ENCODE data around the gene BICRAL. TPM values are rescaled to one million over a fixed set of nuclear protein-coding genes. Genes with fewer than 3 reads are reported as not detected.
"Not testable (repeated sequence)": the region's sequence is repeated elsewhere in the genome, so short reads cannot be mapped to it uniquely, and the experiment has no call there.

Gene BICRAL, protein sequence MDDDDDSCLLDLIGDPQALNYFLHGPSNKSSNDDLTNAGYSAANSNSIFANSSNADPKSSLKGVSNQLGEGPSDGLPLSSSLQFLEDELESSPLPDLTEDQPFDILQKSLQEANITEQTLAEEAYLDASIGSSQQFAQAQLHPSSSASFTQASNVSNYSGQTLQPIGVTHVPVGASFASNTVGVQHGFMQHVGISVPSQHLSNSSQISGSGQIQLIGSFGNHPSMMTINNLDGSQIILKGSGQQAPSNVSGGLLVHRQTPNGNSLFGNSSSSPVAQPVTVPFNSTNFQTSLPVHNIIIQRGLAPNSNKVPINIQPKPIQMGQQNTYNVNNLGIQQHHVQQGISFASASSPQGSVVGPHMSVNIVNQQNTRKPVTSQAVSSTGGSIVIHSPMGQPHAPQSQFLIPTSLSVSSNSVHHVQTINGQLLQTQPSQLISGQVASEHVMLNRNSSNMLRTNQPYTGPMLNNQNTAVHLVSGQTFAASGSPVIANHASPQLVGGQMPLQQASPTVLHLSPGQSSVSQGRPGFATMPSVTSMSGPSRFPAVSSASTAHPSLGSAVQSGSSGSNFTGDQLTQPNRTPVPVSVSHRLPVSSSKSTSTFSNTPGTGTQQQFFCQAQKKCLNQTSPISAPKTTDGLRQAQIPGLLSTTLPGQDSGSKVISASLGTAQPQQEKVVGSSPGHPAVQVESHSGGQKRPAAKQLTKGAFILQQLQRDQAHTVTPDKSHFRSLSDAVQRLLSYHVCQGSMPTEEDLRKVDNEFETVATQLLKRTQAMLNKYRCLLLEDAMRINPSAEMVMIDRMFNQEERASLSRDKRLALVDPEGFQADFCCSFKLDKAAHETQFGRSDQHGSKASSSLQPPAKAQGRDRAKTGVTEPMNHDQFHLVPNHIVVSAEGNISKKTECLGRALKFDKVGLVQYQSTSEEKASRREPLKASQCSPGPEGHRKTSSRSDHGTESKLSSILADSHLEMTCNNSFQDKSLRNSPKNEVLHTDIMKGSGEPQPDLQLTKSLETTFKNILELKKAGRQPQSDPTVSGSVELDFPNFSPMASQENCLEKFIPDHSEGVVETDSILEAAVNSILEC
- 6.2 TPM for polyA plus RNA-seq (2013, experiment 1 of 2)
- 5.7 TPM for polyA plus RNA-seq (2013, experiment 2 of 2)

DNA sequence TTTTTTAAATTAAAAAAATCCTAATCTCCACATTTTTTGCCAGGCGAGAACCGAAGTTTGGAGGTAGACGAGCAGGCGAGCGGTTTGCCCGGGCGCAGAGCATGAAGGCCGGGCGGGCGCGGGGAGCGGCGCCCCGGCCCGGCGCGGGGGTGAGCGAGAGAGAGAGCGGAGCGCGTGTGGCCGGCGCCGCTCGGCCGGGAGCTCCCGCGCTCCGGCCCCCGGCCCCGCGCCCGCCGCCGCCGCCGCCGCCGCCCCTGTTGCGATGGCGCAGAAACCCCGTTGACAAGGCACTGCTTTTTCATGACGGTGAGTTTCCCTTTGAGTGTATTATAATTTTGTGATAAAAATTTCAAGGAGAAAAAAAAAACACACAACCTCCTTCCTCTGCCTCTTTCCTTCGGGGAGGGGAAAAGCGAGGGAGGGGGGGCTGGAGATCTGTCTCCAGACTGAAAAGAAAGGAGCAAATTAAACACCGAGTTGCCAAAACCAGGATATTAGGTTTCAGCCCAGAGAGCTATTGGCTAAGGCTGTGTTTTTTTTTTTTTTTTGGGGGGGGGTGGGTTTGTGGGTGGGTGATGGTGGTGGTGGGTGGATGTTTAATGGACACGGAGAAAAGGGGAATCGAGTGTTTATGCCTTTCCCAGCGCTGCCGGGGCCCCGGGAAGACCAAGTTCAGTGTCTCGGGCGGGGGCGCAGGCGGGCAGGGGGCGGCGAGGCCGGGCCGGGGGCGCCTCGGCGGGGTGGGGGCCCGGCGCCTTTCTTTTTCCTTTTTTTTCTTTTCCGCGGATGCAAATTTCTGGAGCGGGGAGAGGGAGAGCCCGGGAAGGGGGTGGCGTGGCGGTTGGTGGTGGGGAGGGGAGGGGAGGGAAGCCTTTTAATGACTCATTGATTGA lies at the start of gene BICRAL:
Gene BICRAL (plus strand): TSS at position 257 of the 893 bp plus-strand sequence. CDS start 39,971 bp downstream, outside the sequence.
- no peaks in the 10 kb centered on the region for H3K9me3 ChIP-seq (ENCODE audit: control insufficient read depth, low read length)
- no peaks in the 10 kb centered on the region for H3K4me1 ChIP-seq (ENCODE audit: control insufficient read depth, insufficient read depth, low read length, poor library complexity, severe bottlenecking)
- H3K36me3 ChIP-seq (ENCODE audit: control insufficient read depth, insufficient read depth, low read length) = no peaks in the 10 kb centered on the region
- peak within 1 kb of the TSS; percentile 89 for H3K4me3 ChIP-seq (ENCODE audit: extremely low read depth, insufficient read depth, low read length, poor library complexity, severe bottlenecking)
- 0 to 1% methylated on average over 8 to 19 of the region's 70 CpGs for WGBS, 2 experiments (ENCODE audit: insufficient coverage in 2 of 2)
- H3K27ac ChIP-seq (ENCODE audit: low read depth, low read length, severe bottlenecking) = peak within 1 kb of the TSS; percentile 99

DNA sequence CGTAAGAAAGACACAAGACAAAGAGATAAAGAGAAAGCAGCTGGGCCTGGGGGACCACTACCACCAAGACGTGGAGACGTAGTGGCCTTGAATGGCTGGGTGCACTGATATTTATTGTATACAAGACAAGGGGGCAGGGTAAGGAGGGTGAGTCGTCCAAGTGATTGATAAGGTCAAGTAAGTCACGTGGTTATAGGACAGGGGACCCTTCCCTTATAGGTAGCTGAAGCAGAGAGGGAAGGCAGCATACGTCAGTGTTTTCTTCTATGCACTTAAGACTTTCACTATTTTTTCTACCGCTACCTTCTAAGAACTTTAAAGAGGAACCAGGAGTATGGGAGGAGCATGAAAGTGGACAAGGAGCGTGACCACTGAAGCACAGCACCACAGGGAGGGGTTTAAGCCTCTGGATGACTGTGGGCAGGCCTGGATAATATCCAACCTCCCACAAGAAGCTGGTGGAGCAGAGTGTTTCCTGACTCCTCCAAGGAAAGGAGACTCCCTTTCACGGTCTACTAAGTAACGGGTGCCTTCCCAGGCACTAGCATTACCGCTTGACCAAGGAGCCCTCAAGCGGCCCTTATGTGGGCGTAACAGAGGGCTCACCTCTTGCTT lies 47.9 kb upstream of the BICRAL start:
- H3K27ac ChIP-seq (ENCODE audit: low read depth, low read length, severe bottlenecking); H3K36me3 ChIP-seq (ENCODE audit: control insufficient read depth, insufficient read depth, low read length); H3K9me3 ChIP-seq (ENCODE audit: control insufficient read depth, low read length); H3K4me3 ChIP-seq (ENCODE audit: extremely low read depth, insufficient read depth, low read length, poor library complexity, severe bottlenecking); H3K4me1 ChIP-seq (ENCODE audit: control insufficient read depth, insufficient read depth, low read length, poor library complexity, severe bottlenecking): not testable (repeated sequence)
- 90 to 98% methylated on average over 5 to 10 of the region's 13 CpGs for WGBS, 2 experiments (ENCODE audit: insufficient coverage in 2 of 2)

DNA sequence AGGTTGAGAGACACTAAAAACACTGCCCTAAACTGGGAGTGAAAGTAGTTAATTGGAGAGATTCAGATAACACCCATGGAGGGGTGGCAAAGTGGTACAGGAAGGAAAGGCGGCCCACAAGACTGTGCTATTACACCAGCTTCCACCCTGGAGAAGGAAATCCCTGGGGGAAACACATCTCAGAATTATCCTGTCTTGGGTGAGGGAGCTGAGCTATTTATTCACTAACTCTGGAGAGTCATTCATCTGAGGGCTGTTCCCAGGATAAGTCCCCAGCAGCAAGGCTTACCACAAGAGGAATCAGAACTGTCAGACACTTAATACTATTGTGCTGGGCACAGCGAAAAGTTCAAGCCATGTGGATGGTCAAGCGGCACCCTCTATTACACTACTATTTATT lies 45.9 kb upstream of the BICRAL start:
- H3K9me3 ChIP-seq (ENCODE audit: control insufficient read depth, low read length) = no peaks in the 10 kb centered on the region
- WGBS, 2 experiments (ENCODE audit: insufficient coverage in 2 of 2) = 67 to 80% methylated on average over 1 to 2 of the region's 3 CpGs
- peaks cover 4% of the 10 kb centered on the region for H3K4me1 ChIP-seq (ENCODE audit: control insufficient read depth, insufficient read depth, low read length, poor library complexity, severe bottlenecking)
- H3K27ac ChIP-seq (ENCODE audit: low read depth, low read length, severe bottlenecking) = no peak overlapping the region
- no peak overlapping the region for H3K4me3 ChIP-seq (ENCODE audit: extremely low read depth, insufficient read depth, low read length, poor library complexity, severe bottlenecking)
- H3K36me3 ChIP-seq (ENCODE audit: control insufficient read depth, insufficient read depth, low read length) = no peaks in the 10 kb centered on the region

DNA sequence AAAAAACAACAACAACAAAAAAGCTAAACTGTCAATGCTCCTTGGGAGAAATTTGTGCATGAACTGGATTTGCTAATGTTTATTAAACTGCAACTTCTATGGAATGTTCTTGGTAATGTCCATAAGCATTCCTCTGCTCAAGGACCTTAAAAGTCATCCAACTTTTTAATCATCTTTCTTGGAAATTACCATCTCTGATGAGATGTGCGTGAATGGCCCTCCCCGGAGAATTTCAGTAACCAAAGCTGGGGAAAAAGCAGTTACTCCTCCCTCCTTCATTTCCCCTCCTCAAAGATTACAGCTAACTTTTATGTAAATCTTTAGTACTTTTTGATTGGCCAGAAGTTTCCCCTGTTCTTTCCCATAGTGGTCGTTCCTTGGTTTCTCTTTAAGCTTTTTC lies 41.1 kb upstream of the BICRAL start:
- peaks cover 6% of the 10 kb centered on the region for H3K36me3 ChIP-seq (ENCODE audit: control insufficient read depth, insufficient read depth, low read length)
- 100% methylated on average over 1 of the region's 3 CpGs; no CpG with 5 or more reads in 1 of the 2 experiments for WGBS, 2 experiments (ENCODE audit: insufficient coverage in 2 of 2)

DNA sequence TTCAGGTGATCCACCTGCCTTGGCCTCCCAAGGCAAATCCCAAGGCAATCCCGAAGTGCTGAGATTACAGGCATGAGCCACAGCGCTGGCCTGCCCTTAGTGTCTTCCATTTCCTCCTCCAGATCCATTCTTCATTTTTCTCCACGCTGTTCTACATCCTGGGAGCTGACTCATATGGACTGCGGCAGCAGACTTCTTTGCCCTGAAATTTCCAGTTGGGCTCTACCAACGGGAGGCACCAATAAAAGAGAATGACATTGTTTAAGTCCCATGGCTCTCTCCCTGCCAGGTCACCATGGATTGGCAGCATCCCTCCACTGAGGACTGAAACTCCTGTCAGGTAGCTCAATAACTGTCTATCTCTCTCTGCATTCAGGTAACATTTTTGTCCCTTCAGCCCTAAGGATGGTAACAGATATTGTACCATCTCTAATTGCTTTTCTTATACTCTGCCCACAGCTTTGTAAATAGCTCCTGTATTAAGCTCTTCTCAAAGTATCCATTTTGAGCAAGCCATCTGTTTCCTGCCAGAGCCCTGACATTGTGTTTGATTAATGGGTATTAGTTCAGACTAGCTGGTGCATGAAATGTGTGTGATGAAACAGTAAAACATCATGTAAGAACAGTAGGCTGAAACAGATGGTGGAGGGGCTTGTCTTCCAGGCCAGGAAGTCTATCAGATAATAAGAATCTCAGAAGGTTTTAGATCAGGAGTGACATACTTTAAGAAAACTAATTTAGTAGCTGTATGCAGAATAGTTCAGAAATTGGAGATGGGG lies 39.5 kb upstream of the BICRAL start:
- Histone ChIP-seq H3K4me1 (ENCODE audit: control insufficient read depth, insufficient read depth, low read length, poor library complexity, severe bottlenecking) (peaks cover 10% of the 10 kb centered on the region), H3K4me3 (ENCODE audit: extremely low read depth, insufficient read depth, low read length, poor library complexity, severe bottlenecking) (no peak overlapping the region), H3K27ac (ENCODE audit: low read depth, low read length, severe bottlenecking) (no peak overlapping the region), H3K36me3 (ENCODE audit: control insufficient read depth, insufficient read depth, low read length) (peaks cover 6% of the 10 kb centered on the region), H3K9me3 (ENCODE audit: control insufficient read depth, low read length) (no peaks in the 10 kb centered on the region)
- 78 to 88% methylated on average over 5 of the region's 5 CpGs for WGBS, 2 experiments (ENCODE audit: insufficient coverage in 2 of 2)

More for the DNA sequence above, 41.1 kb upstream of the BICRAL start:
- Histone ChIP-seq H3K4me3 (ENCODE audit: extremely low read depth, insufficient read depth, low read length, poor library complexity, severe bottlenecking) (no peak overlapping the region), H3K27ac (ENCODE audit: low read depth, low read length, severe bottlenecking) (no peak overlapping the region), H3K4me1 (ENCODE audit: control insufficient read depth, insufficient read depth, low read length, poor library complexity, severe bottlenecking) (peaks cover 10% of the 10 kb centered on the region), H3K9me3 (ENCODE audit: control insufficient read depth, low read length) (no peaks in the 10 kb centered on the region)

DNA sequence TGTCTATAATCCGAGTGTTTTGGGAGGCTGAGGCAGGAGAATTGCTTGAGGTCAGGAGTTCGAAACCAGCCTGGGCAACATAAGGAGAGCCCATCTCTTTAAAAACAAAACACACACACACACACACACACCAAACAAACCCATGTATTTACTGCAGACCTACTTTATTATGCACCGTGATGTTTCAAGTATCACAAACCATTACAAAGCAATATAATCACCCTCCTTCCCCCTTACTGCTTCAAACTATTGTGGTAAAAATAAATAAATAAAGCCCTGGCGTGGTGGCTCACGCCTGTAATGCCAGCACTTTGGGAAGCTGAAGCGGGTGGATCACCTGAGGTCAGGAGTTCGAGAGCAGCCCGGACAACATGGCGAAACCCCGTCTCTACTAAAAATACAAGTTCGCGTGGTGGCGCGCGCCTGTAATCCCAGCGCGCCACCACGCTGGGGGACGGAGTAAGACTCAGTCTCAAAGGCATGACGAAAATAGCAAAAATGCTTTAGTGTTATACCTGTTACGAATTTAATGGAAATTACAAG lies 37.4 kb upstream of the BICRAL start:
- Histone ChIP-seq H3K36me3 (ENCODE audit: control insufficient read depth, insufficient read depth, low read length) (peaks cover 6% of the 10 kb centered on the region), H3K9me3 (ENCODE audit: control insufficient read depth, low read length) (no peaks in the 10 kb centered on the region), H3K4me3 (ENCODE audit: extremely low read depth, insufficient read depth, low read length, poor library complexity, severe bottlenecking) (peak overlapping the region; percentile 99), H3K4me1 (ENCODE audit: control insufficient read depth, insufficient read depth, low read length, poor library complexity, severe bottlenecking) (peaks cover 14% of the 10 kb centered on the region), H3K27ac (ENCODE audit: low read depth, low read length, severe bottlenecking) (no peak overlapping the region)
- 75 to 78% methylated on average over 15 to 19 of the region's 21 CpGs for WGBS, 2 experiments (ENCODE audit: insufficient coverage in 2 of 2)

DNA sequence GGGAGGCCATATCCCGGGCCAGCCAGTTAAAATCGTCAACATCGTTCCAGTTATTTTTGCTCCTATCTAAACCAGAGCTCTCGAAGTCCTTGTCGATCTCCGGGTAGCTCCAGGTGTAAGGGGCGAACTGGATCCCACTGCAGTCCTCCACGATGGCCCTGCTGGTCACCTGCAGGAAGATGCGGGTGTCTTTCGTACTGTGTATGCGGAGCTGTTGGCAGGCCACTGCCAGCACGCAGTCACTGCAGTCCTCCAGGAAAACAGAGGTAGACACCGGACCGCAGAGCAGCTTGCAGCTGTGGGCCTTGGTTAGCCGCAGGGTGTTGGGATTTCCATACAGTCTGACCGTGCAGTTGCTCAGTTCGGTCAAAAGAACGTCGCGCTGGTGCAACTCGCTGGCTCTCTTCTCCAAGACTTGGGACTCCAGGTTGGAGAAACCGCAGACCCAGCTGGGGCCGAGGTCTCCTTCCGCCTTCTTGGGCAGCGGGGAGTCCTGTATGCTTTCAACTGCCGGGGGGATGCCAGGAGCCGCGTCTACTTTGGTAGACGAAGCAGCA lies 36.7 kb upstream of the BICRAL start:
- Histone ChIP-seq H3K9me3 (ENCODE audit: control insufficient read depth, low read length) (no peaks in the 10 kb centered on the region), H3K27ac (ENCODE audit: low read depth, low read length, severe bottlenecking) (peak overlapping the region; percentile 85), H3K36me3 (ENCODE audit: control insufficient read depth, insufficient read depth, low read length) (peaks cover 7% of the 10 kb centered on the region), H3K4me3 (ENCODE audit: extremely low read depth, insufficient read depth, low read length, poor library complexity, severe bottlenecking) (peak overlapping the region; percentile 99), H3K4me1 (ENCODE audit: control insufficient read depth, insufficient read depth, low read length, poor library complexity, severe bottlenecking) (peaks cover 14% of the 10 kb centered on the region)
- 1 to 4% methylated on average over 26 to 29 of the region's 29 CpGs for WGBS, 2 experiments (ENCODE audit: insufficient coverage in 2 of 2)

DNA sequence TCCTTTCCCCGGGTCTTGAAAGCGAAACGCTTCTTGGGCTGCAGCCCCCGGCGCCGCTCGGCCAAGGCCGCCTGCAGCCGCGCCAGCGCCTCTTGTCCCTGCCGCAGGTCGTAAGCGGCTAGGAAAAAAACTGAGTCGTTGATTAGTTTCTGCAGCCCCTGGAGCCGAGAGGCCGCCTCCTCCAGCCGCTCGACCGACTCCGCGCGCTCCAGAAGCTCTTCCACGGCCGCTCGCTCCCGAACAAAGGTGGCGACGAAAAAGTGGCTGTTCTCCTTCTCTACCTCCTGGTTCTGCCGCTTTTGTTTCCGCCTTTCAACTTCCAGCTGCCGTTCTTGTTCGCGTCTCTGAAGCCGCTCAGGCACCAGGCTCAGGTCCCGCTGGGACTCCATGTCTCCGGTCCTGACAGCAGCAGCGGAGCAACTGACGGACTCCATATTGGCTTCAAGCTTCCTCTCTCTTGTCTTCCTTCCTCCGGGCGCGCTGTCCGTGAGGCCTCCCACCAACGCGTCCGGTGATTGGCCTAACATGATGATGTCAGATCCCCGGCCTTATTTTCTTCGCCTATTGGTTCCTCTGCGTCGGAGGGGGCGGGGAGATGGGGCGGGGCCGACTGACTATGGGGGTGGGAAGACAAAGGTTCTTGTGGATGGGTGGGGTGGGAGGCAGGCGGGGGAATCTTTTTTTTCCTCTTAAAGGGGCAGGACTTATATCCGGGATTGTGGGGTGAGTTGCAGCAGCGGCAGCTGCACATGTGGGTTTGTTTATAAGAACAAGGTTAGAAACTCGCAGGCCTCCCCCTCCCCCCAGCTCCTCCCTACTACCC lies 36.0 kb upstream of the BICRAL start, which contains the start of gene TBCC:
Gene TBCC (minus strand): TSS at position 464 of the 823 bp plus-strand sequence. CDS start 30 bp downstream, at position 434.
- Histone ChIP-seq H3K9me3 (ENCODE audit: control insufficient read depth, low read length) (no peaks in the 10 kb centered on the region), H3K36me3 (ENCODE audit: control insufficient read depth, insufficient read depth, low read length) (peaks cover 9% of the 10 kb centered on the region), H3K4me1 (ENCODE audit: control insufficient read depth, insufficient read depth, low read length, poor library complexity, severe bottlenecking) (peaks cover 14% of the 10 kb centered on the region), H3K27ac (ENCODE audit: low read depth, low read length, severe bottlenecking) (peak within 1 kb of the TSS; percentile 92), H3K4me3 (ENCODE audit: extremely low read depth, insufficient read depth, low read length, poor library complexity, severe bottlenecking) (peak within 1 kb of the TSS; percentile 99)
- WGBS, 2 experiments (ENCODE audit: insufficient coverage in 2 of 2) = 0 to 1% methylated on average over 39 to 44 of the region's 57 CpGs
